SU-DHL-6 (cell line): ENCODE data around the gene ARHGAP33.

Source experiments
- H2AFZ ChIP-seq: fragments of 200-600 bp; sonication (generic); 2 replicates; pipeline ENCODE4 v1.6.1; 2014; ENCODE audit warnings: low read depth, mild to moderate bottlenecking, moderate library complexity, mixed read lengths, antibody characterized with exemption, low read length; ENCODE audit not compliant: severe bottlenecking
- H3F3A ChIP-seq: fragments of 200-600 bp; shearing (Covaris generic); 2 replicates; pipeline ENCODE4 v1.6.0; 2016; ENCODE audit warnings: antibody characterized with exemption, mild to moderate bottlenecking; ENCODE audit not compliant: insufficient read depth
- H3K27ac ChIP-seq: fragments of 200-600 bp; sonication (generic); 2 replicates; pipeline ENCODE4 v1.5.1; 2016; ENCODE audit warnings: low read depth, mild to moderate bottlenecking, low read length, moderate library complexity, mixed read lengths
- H3K27me3 ChIP-seq: fragments of 200-600 bp; sonication (generic), shearing (Covaris generic); 2 replicates; pipeline ENCODE4 v1.6.0; 2014; ENCODE audit warnings: mild to moderate bottlenecking, low read length
- H3K36me3 ChIP-seq: fragments of 200-600 bp; sonication (generic); 2 replicates; pipeline ENCODE4 v1.6.1; 2014; ENCODE audit warnings: mild to moderate bottlenecking, low read length, mixed read lengths
- H3K4me2 ChIP-seq: fragments of 300-600, 200-600 bp; shearing (Covaris generic), sonication (generic); 2 replicates; pipeline ENCODE4 v1.6.0; 2014; ENCODE audit warnings: low read length, low read depth, mild to moderate bottlenecking; ENCODE audit not compliant: poor library complexity, severe bottlenecking
- H3K4me3 ChIP-seq: fragments of 200-600 bp; sonication (generic); 2 replicates; pipeline ENCODE4 v1.5.1; 2014; ENCODE audit warnings: antibody characterized with exemption, low read length, mild to moderate bottlenecking, mixed read lengths; ENCODE audit not compliant: insufficient read depth, poor library complexity, severe bottlenecking
- H3K79me2 ChIP-seq: fragments of 200-600 bp; sonication (generic); 2 replicates; pipeline ENCODE4 v1.6.1; 2014; ENCODE audit warnings: mild to moderate bottlenecking, low read length, moderate library complexity; ENCODE audit not compliant: insufficient read depth
- H3K9ac ChIP-seq: fragments of 200-600 bp; sonication (generic); 2 replicates; pipeline ENCODE4 v1.7.0; 2014; ENCODE audit warnings: mild to moderate bottlenecking, low read length
- H3K9me2 ChIP-seq: fragments of 200-600 bp; sonication (generic); replicated peaks from 2 replicates; pipeline ENCODE4 v1.6.1; 2014; ENCODE audit warnings: low read length; ENCODE audit not compliant: insufficient read depth
- H3K9me3 ChIP-seq: fragments of 200-600 bp; sonication (generic); 2 replicates; pipeline ENCODE4 v1.6.1; 2014; ENCODE audit warnings: low read length, mixed read lengths; ENCODE audit not compliant: insufficient read depth
- H4K20me1 ChIP-seq: fragments of 200-600 bp; sonication (generic); 2 replicates; pipeline ENCODE4 v1.6.1; 2014; ENCODE audit warnings: low read depth, mild to moderate bottlenecking, antibody characterized with exemption, low read length, moderate library complexity, mixed read lengths
- CTCF ChIP-seq: fragments of 200-600 bp; sonication (generic); IDR thresholded peaks from one replicate; pipeline ENCODE4 v1.5.1; 2017; ENCODE audit warnings: antibody characterized with exemption, mild to moderate bottlenecking, low read length, moderate library complexity; ENCODE audit not compliant: insufficient read depth, poor library complexity, severe bottlenecking
- EZH2phosphoT487 ChIP-seq: fragments of 200-600 bp; sonication (generic), shearing (Covaris generic); conservative IDR thresholded peaks from 2 replicates; pipeline ENCODE4 v1.6.1; 2018; ENCODE audit warnings: mild to moderate bottlenecking, antibody characterized with exemption, low read length, moderate library complexity, mixed read lengths

The ARHGAP33 gene

GRCh38 chr19:35805526-35806102 lies 30.2 kb downstream of the ARHGAP33 start:
- no peaks in the 10 kb centered on the region for H3K79me2 ChIP-seq
- H3K36me3 ChIP-seq = no peaks in the 10 kb centered on the region
- no peaks in the 10 kb centered on the region for H3K27me3 ChIP-seq
- no peak overlapping the region for H3K4me2 ChIP-seq
- H3F3A ChIP-seq = no peaks in the 10 kb centered on the region
- H3K9me3 ChIP-seq = no peaks in the 10 kb centered on the region
- no peak overlapping the region for H3K27ac ChIP-seq
- no peak overlapping the region for H2AFZ ChIP-seq
- no peak overlapping the region for H3K4me3 ChIP-seq
- H3K9ac ChIP-seq = no peak overlapping the region
- no peak for TF ChIP-seq EZH2phosphoT487
- TF ChIP-seq CTCF = no peak
- H3K9me2 ChIP-seq = no peaks in the 10 kb centered on the region
- no peaks in the 10 kb centered on the region for H4K20me1 ChIP-seq

DNA sequence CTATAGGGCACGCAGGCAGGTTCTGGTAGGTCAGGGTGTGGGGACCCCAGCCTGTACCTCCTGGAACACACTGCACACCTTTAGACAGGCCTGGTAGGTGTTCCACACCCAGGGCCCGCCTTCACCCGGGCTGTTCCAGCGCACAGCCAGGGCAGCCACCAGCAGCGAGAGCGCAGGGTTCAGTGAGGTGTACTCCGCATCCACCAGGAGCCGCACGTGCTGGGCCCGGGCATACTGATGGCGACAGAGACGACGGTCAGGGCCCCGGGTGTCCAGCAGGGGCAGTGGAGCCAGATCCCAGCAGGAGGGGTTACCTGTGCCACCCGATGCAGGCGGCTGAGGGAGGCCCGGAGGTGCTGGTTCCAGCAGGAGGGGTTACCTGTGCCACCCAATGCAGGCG lies 31.2 kb downstream of the ARHGAP33 start:
- no peaks in the 10 kb centered on the region for H4K20me1 ChIP-seq
- H3K27ac ChIP-seq = no peak overlapping the region
- TF ChIP-seq CTCF (no peak), EZH2phosphoT487 (no peak)
- H3K4me2 ChIP-seq = no peak overlapping the region
- H3K27me3 ChIP-seq = no peaks in the 10 kb centered on the region
- H3K79me2 ChIP-seq = no peaks in the 10 kb centered on the region
- no peak overlapping the region for H3K9ac ChIP-seq
- H3K9me2 ChIP-seq = no peaks in the 10 kb centered on the region
- H3K4me3 ChIP-seq = no peak overlapping the region
- H3K36me3 ChIP-seq = no peaks in the 10 kb centered on the region
- no peaks in the 10 kb centered on the region for H3F3A ChIP-seq
- H2AFZ ChIP-seq = no peak overlapping the region
- H3K9me3 ChIP-seq = no peaks in the 10 kb centered on the region

- TF ChIP-seq CTCF = no peak
- H3K9me3 ChIP-seq = no peaks in the 10 kb centered on the region
Observed at GRCh38 chr19:35807633-35808032, 32.3 kb downstream of the ARHGAP33 start.

More at GRCh38 chr19:35807633-35808032, 32.3 kb downstream of the ARHGAP33 start:
- H4K20me1 ChIP-seq = no peaks in the 10 kb centered on the region
- no peak overlapping the region for H3K9ac ChIP-seq
- no peaks in the 10 kb centered on the region for H3K79me2 ChIP-seq
- H3F3A ChIP-seq = no peaks in the 10 kb centered on the region
- no peaks in the 10 kb centered on the region for H3K9me2 ChIP-seq
- H2AFZ ChIP-seq = no peak overlapping the region
- H3K27me3 ChIP-seq = no peaks in the 10 kb centered on the region
- H3K36me3 ChIP-seq = no peaks in the 10 kb centered on the region
- H3K4me2 ChIP-seq = no peak overlapping the region
- no peak overlapping the region for H3K4me3 ChIP-seq
- H3K27ac ChIP-seq = no peak overlapping the region
